HCEC 1CT (cell line): ENCODE data around the gene HSD17B8.

Source experiments
- DNase-seq: peaks from one replicate; pipeline ENCODE4 v3.0.0-alpha.2; 2017

The HSD17B8 gene

GRCh38 chr6:33192671-33193602 lies 11.5 kb upstream of the HSD17B8 start:
- DNase-seq = no peak

- DNase-seq = no peak
These were observed 10.8 kb upstream of the HSD17B8 start for GRCh38 chr6:33193619-33194018.

- DNase-seq = no peak
These were observed 9.9 kb upstream of the HSD17B8 start for GRCh38 chr6:33194431-33194979.

GRCh38 chr6:33195304-33196165 lies 8.9 kb upstream of the HSD17B8 start:
- no peak for DNase-seq

- DNase-seq = peak; percentile 63
These were observed 6.9 kb upstream of the HSD17B8 start for GRCh38 chr6:33197431-33198048.

- DNase-seq = no peak
These were observed 6.1 kb upstream of the HSD17B8 start for GRCh38 chr6:33198159-33198852.

GRCh38 chr6:33198853-33199436 lies 5.5 kb upstream of the HSD17B8 start:
- DNase-seq = no peak

- DNase-seq = no peak
These were observed 4.7 kb upstream of the HSD17B8 start for GRCh38 chr6:33199687-33200218.

- DNase-seq = peak; percentile 97
These were observed 4.0 kb upstream of the HSD17B8 start, which contains the start of the genes RXRB and SLC39A7 for GRCh38 chr6:33200219-33201146. TSS of gene RXRB (minus strand) at chr6:33200665. CDS start at chr6:33200476, 189 bp downstream. TSS of gene SLC39A7 (plus strand) at chr6:33200867. CDS start at chr6:33201246, 379 bp downstream.

GRCh38 chr6:33201147-33201545 lies 3.3 kb upstream of the HSD17B8 start:
- DNase-seq = no peak

- DNase-seq = no peak
These were observed 2.5 kb upstream of the HSD17B8 start for GRCh38 chr6:33201935-33202334.

GRCh38 chr6:33202799-33203198 lies 1.7 kb upstream of the HSD17B8 start:
- no peak for DNase-seq

GRCh38 chr6:33203443-33204164 lies 851 bp upstream of the HSD17B8 start:
- DNase-seq = no peak

- no peak for DNase-seq
These were observed 365 bp upstream of the HSD17B8 start for GRCh38 chr6:33204165-33204414.

GRCh38 chr6:33205191-33206026 lies 954 bp downstream of the HSD17B8 start:
- peak; percentile 30 for DNase-seq

- DNase-seq = no peak
These were observed 1.8 kb downstream of the HSD17B8 start for GRCh38 chr6:33206027-33206863.

GRCh38 chr6:33206864-33207551 lies 2.6 kb downstream of the HSD17B8 start:
- DNase-seq = no peak
